Neural cell (in vitro differentiated cells): ENCODE measurements around the gene BRD8.

Experiments used
- CTCF ChIP-seq: fragments of 450-650 bp; IDR thresholded peaks from 2 replicates; pipeline ENCODE4 v1.5.1; 2014; ENCODE audit warnings: antibody characterized with exemption, mild to moderate bottlenecking, moderate library complexity; ENCODE audit not compliant: poor library complexity, severe bottlenecking
- EP300 ChIP-seq: fragments of 450-650 bp; conservative IDR thresholded peaks from 2 replicates; pipeline ENCODE4 v1.6.1; 2014; ENCODE audit warnings: antibody characterized with exemption, mild to moderate bottlenecking, moderate library complexity; ENCODE audit not compliant: poor library complexity, severe bottlenecking
- EZH2 ChIP-seq: fragments of 200-600, 300-800 bp; shearing (Covaris generic), sonication (generic); IDR thresholded peaks from 2 replicates; pipeline ENCODE4 v1.6.1; 2014; ENCODE audit warnings: antibody characterized with exemption, low read length, borderline replicate concordance, mild to moderate bottlenecking; ENCODE audit not compliant: insufficient read depth, poor library complexity, severe bottlenecking
- POLR2AphosphoS5 ChIP-seq: IDR thresholded peaks from 2 replicates; pipeline ENCODE4 v1.6.1; 2012
- RAD21 ChIP-seq: fragments of 450-650 bp; conservative IDR thresholded peaks from 2 replicates; pipeline ENCODE4 v1.6.1; 2014; ENCODE audit warnings: antibody characterized with exemption, mild to moderate bottlenecking, moderate library complexity
- REST ChIP-seq: IDR thresholded peaks from 2 replicates; pipeline ENCODE4 v1.6.1; 2012; ENCODE audit warnings: borderline replicate concordance
- SMC3 ChIP-seq: fragments of 450-650 bp; conservative IDR thresholded peaks from 2 replicates; pipeline ENCODE4 v1.6.1; 2014; ENCODE audit warnings: antibody characterized with exemption, mild to moderate bottlenecking, moderate library complexity; ENCODE audit not compliant: poor library complexity

GRCh38 chr5:138139781-138140090 is 38.7 kb downstream of the BRD8 start:
- TF ChIP-seq CTCF (no peak), REST (no peak), SMC3 (no peak), EZH2 (no peak), EP300 (no peak), RAD21 (no peak), POLR2AphosphoS5 (no peak)
